OCI-LY1 (cell line): Measurements from ENCODE around the gene KIAA0586.

Experiments used
- H2AFZ ChIP-seq: fragments of 200-600 bp; sonication (generic), shearing (Covaris generic); 2 replicates; pipeline ENCODE4 v1.6.0; 2014; ENCODE audit warnings: antibody characterized with exemption, mild to moderate bottlenecking, low read length
- H3F3A ChIP-seq: fragments of 200-600 bp; sonication (generic), shearing (Covaris generic); 2 replicates; pipeline ENCODE4 v1.6.0; 2014; ENCODE audit warnings: mild to moderate bottlenecking, antibody characterized with exemption, low read length, moderate library complexity; ENCODE audit not compliant: insufficient read depth
- H3K27ac ChIP-seq: fragments of 200-600 bp; sonication (generic); 2 replicates; pipeline ENCODE4 v1.5.1; 2014; ENCODE audit warnings: low read length, mixed run types, mild to moderate bottlenecking, low read depth; ENCODE audit not compliant: poor library complexity, severe bottlenecking
- H3K27me3 ChIP-seq: fragments of 200-600 bp; sonication (generic); 2 replicates; pipeline ENCODE4 v1.6.0; 2014; ENCODE audit warnings: antibody characterized with exemption, mild to moderate bottlenecking, low read length, moderate library complexity; ENCODE audit not compliant: insufficient read depth
- H3K36me3 ChIP-seq: fragments of 200-600 bp; sonication (generic); 2 replicates; pipeline ENCODE4 v1.6.1; 2014; ENCODE audit warnings: mild to moderate bottlenecking, antibody characterized with exemption, low read length, moderate library complexity, mixed read lengths; ENCODE audit not compliant: insufficient read depth
- H3K4me1 ChIP-seq: fragments of 200-600 bp; sonication (generic); 2 replicates; pipeline ENCODE4 v1.5.1; 2014; ENCODE audit warnings: mild to moderate bottlenecking, low read length, moderate library complexity; ENCODE audit not compliant: insufficient read depth, severe bottlenecking
- H3K4me2 ChIP-seq: fragments of 200-600 bp; sonication (generic), shearing (Covaris generic); 2 replicates; pipeline ENCODE4 v1.6.1; 2014; ENCODE audit warnings: low read length
- H3K4me3 ChIP-seq: fragments of 200-600 bp; sonication (generic); 2 replicates; pipeline ENCODE4 v1.5.1; 2014; ENCODE audit warnings: low read length, low read depth, mild to moderate bottlenecking, mixed read lengths; ENCODE audit not compliant: poor library complexity, severe bottlenecking
- H3K79me2 ChIP-seq: fragments of 200-600 bp; shearing (Covaris generic); 2 replicates; pipeline ENCODE4 v1.6.1; 2016; ENCODE audit warnings: mixed run types, low read length, mixed read lengths; ENCODE audit not compliant: insufficient read depth
- H3K9ac ChIP-seq: fragments of 200-600 bp; sonication (generic), shearing (Covaris generic); 2 replicates; pipeline ENCODE4 v1.6.1; 2014; ENCODE audit warnings: mild to moderate bottlenecking, low read length, mixed read lengths
- H3K9me2 ChIP-seq: fragments of 200-600 bp; sonication (generic), shearing (Covaris generic); 2 replicates; pipeline ENCODE4 v1.6.1; 2014; ENCODE audit warnings: low read depth, mild to moderate bottlenecking, low read length, mixed read lengths
- H3K9me3 ChIP-seq: fragments of 200-600 bp; shearing (Covaris generic); 2 replicates; pipeline ENCODE4 v1.6.1; 2014; ENCODE audit warnings: low read length, mixed read lengths
- H4K20me1 ChIP-seq: fragments of 200-600 bp; sonication (generic), shearing (Covaris generic); 2 replicates; pipeline ENCODE4 v1.6.0; 2016; ENCODE audit warnings: mild to moderate bottlenecking, low read length; ENCODE audit not compliant: insufficient read depth
- EZH2 ChIP-seq: fragments of 200-600 bp; sonication (generic), shearing (Covaris generic); IDR thresholded peaks from 2 replicates; pipeline ENCODE4 v1.8.0; 2017; ENCODE audit warnings: borderline replicate concordance, mixed run types, mild to moderate bottlenecking, antibody characterized with exemption, low read length, moderate library complexity, mixed read lengths
- TF ChIP-seq, protein P1 (sequence below): fragments of 200-600 bp; sonication (generic), shearing (Covaris generic); IDR thresholded peaks from 2 replicates; pipeline ENCODE4 v1.5.1; 2017; ENCODE audit warnings: mild to moderate bottlenecking, antibody characterized with exemption, low read length, moderate library complexity, mixed read lengths

KIAA0586 gene

DNA sequence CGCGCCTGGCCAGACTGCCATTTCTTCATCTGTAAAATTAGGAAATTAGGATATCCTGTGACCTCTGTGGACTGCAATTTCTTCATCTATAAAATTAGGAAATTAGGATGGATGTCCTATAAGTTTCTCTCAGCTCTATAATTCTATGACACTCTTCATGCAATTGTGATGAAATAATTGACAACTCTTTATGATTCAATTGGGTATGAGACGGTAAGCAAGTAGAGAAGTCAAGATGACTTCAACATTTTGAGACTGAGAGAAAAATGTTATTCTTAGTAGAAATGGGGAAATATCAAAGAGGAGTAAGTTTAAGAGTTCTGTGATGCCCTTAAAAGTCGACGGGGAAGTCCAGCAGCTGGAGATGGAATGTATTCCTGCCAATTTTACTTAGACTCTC is 12.0 kb downstream of the KIAA0586 start:
- Histone ChIP-seq H3K4me2 (no peak overlapping the region), H3K27ac (no peak overlapping the region), H3K9me2 (no peaks in the 10 kb centered on the region), H3K36me3 (peaks cover 59% of the 10 kb centered on the region), H3K9ac (no peak overlapping the region), H3K4me1 (no peaks in the 10 kb centered on the region), H4K20me1 (no peaks in the 10 kb centered on the region), H3K27me3 (no peaks in the 10 kb centered on the region), H3K79me2 (no peaks in the 10 kb centered on the region), H3K9me3 (no peaks in the 10 kb centered on the region), H3F3A (no peaks in the 10 kb centered on the region), H3K4me3 (no peak overlapping the region), H2AFZ (no peak overlapping the region)
- TF ChIP-seq EZH2: no peak
- TF ChIP-seq, protein P1, sequence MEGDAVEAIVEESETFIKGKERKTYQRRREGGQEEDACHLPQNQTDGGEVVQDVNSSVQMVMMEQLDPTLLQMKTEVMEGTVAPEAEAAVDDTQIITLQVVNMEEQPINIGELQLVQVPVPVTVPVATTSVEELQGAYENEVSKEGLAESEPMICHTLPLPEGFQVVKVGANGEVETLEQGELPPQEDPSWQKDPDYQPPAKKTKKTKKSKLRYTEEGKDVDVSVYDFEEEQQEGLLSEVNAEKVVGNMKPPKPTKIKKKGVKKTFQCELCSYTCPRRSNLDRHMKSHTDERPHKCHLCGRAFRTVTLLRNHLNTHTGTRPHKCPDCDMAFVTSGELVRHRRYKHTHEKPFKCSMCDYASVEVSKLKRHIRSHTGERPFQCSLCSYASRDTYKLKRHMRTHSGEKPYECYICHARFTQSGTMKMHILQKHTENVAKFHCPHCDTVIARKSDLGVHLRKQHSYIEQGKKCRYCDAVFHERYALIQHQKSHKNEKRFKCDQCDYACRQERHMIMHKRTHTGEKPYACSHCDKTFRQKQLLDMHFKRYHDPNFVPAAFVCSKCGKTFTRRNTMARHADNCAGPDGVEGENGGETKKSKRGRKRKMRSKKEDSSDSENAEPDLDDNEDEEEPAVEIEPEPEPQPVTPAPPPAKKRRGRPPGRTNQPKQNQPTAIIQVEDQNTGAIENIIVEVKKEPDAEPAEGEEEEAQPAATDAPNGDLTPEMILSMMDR: no peak

DNA sequence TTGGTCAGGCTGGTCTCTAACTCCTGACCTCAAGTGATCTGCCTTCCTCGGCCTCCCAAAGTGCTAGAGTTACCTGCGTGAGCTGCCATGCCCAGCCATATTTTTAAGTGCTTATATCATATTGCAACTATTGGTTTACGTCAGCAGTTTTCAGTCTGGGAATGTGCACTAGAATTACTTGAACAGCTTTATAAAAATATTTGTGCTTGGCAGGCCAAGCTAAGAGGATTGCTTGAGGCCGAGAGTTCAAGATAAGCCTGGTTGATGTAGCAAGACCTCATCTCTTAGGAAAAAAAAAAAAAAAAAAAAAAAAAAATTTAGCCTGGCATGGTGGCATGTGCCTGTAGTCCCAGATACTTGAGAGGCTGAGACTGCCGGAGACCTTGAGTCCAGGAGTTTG is 17.1 kb downstream of the KIAA0586 start:
- no peaks in the 10 kb centered on the region for H3F3A ChIP-seq
- no peaks in the 10 kb centered on the region for H3K9me3 ChIP-seq
- H3K4me2 ChIP-seq: no peak overlapping the region
- no peak overlapping the region for H3K4me3 ChIP-seq
- no peak for TF ChIP-seq EZH2
- TF ChIP-seq, protein P1: no peak
- H3K9me2 ChIP-seq: no peaks in the 10 kb centered on the region
- no peak overlapping the region for H3K9ac ChIP-seq
- H3K79me2 ChIP-seq: no peaks in the 10 kb centered on the region
- H3K27ac ChIP-seq: no peak overlapping the region
- no peaks in the 10 kb centered on the region for H3K27me3 ChIP-seq
- H3K4me1 ChIP-seq: no peaks in the 10 kb centered on the region
- no peak overlapping the region for H2AFZ ChIP-seq
- no peaks in the 10 kb centered on the region for H4K20me1 ChIP-seq
- peaks cover 53% of the 10 kb centered on the region for H3K36me3 ChIP-seq

DNA sequence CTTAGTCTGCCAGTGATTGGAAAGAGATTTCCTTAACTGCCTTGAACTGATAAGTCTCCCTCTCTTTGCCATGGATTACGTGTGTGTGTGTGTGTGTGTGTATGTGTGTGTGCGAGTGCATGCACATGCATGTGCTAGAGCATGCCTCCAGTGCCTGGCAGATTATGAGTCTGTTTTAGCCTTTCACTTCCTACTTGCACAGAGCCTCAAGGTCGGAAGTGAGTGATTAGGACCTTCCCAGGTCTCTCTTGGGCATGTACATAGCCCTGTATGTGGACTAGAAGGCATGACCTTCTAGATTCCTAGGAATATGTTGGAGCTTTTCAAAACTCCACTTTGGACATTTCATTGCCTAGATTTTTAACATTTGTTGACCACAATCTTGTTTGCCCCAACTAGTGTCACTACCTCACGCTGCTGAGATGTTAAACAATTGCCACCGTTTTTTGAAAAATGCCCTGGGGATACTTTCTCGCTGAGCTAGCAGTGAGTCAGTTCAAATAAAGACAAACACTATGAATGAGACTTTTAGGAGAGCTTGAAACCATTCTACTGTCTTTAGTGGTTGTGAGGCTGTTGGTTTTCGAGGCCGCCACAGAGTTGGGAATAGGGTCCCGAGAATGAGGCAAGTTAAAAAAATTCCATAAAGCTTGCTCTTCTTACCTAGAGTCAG is 28.2 kb downstream of the KIAA0586 start:
- Histone ChIP-seq H4K20me1 (no peaks in the 10 kb centered on the region), H3K36me3 (peaks cover 75% of the 10 kb centered on the region), H3K9me3 (no peaks in the 10 kb centered on the region), H3K9me2 (no peaks in the 10 kb centered on the region), H3K27me3 (no peaks in the 10 kb centered on the region), H3K4me1 (no peaks in the 10 kb centered on the region), H3K79me2 (no peaks in the 10 kb centered on the region), H3K4me3 (no peak overlapping the region), H3K4me2 (no peak overlapping the region), H3K27ac (no peak overlapping the region), H3F3A (no peaks in the 10 kb centered on the region), H2AFZ (no peak overlapping the region), H3K9ac (no peak overlapping the region)
- TF ChIP-seq EZH2: no peak
- TF ChIP-seq, protein P1: no peak
